GM21723 (cell line): ENCODE results near the gene VAMP8.
"Not testable (repeated sequence)": the region's sequence is repeated elsewhere in the genome, so short reads cannot be mapped to it uniquely, and the experiment has no call there.

Experiments used
- ATAC-seq: cut with Tn5 transposase; IDR thresholded peaks from one replicate; pipeline ENCODE4 v1.9.1; 2021; ENCODE audit warnings: mild to moderate bottlenecking, moderate library complexity; ENCODE audit not compliant: unreplicated experiment

The VAMP8 gene

GRCh38 chr2:85615413-85615728, 38.0 kb downstream of the VAMP8 start:
- no peak for ATAC-seq

- not testable (repeated sequence) for ATAC-seq
These were observed 40.3 kb downstream of the VAMP8 start for GRCh38 chr2:85617723-85618122.

GRCh38 chr2:85619617-85620016, 42.2 kb downstream of the VAMP8 start:
- no peak for ATAC-seq

GRCh38 chr2:85621338-85621737, 44.0 kb downstream of the VAMP8 start:
- ATAC-seq = no peak

- ATAC-seq = no peak
These were observed 46.6 kb downstream of the VAMP8 start for GRCh38 chr2:85623991-85624390.

- ATAC-seq = no peak
These were observed 51.3 kb downstream of the VAMP8 start for GRCh38 chr2:85628658-85629057.

- ATAC-seq = no peak
These were observed 53.9 kb downstream of the VAMP8 start for GRCh38 chr2:85631316-85631715.
